ENCODE measurements around the gene FILIP1.

GRCh38 chr6:75463061-75463460, 30.5 kb downstream of the FILIP1 start:
- TF ChIP-seq ZNF274 (IDR thresholded peaks at IDR 0.05; ENCODE audit: low read depth, low read length): no peak
- TF ChIP-seq SUZ12 (IDR thresholded peaks at IDR 0.05; ENCODE audit: extremely low read depth, insufficient read depth, insufficient read length): no peak
